ENCODE results near the gene NMT1. TPM values are rescaled to one million over a fixed set of nuclear protein-coding genes. Genes with fewer than 3 reads are reported as not detected.

The NMT1 gene
- total and polyA plus RNA-seq, 2 of the 13 experiments (the other 11 are each of a cell fraction or from before 2014, with no cell fraction given): 75.7 to 142 TPM

DNA sequence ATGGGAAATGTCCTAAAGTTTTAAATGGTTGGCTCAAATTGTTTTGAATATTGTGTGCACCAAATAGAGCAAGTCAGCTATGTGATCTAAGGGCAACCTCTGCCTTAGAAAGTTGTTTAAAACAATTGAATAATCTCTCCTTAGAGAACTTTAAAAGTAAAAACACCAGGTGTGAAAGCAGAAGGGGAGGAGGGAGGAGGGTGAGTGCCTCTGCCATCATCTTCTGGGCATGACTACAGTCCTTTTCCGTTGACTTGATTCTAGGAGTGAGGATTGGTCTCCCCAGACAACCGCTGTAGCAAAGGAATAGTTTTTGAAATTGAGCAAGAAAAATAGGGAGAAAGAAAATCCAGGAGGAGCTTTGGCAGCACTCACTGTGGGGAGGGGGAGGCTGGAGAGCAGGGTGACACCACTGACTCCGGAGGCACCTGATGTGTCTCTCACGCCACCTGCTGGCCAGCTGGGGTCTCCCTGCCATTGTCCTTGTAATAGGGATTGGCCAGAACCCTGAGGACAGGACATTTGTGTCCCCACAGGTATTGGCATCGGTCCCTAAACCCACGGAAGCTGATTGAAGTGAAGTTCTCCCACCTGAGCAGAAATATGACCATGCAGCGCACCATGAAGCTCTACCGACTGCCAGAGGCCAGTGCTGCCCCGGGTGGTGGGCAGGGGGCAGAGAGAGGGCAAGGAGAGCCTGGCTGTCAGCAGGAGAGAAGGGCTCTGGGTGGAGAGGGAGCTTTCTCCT, 37.9 kb downstream of the NMT1 start (continued):
- TF ChIP-seq TEAD3 (CRISPR knock-in tag; optimal IDR thresholded peaks at IDR 0.05; ENCODE audit: borderline replicate concordance) (peak; percentile 43), HIVEP1 (CRISPR knock-in tag; IDR thresholded peaks at IDR 0.05) (no peak), STAT5B (CRISPR knock-in tag; IDR thresholded peaks at IDR 0.05) (no peak), POLR2AphosphoS5 (IDR thresholded peaks at IDR 0.05; ENCODE audit: low read depth, low read length) (no peak), SMAD9 (CRISPR knock-in tag; IDR thresholded peaks at IDR 0.05) (no peak), HDAC6 (IDR thresholded peaks at IDR 0.05; ENCODE audit: low read depth, low read length) (no peak), KDM5A (IDR thresholded peaks at IDR 0.05; ENCODE audit: borderline replicate concordance, low read length) (no peak), SMAD3 (CRISPR knock-in tag; IDR thresholded peaks at IDR 0.05) (no peak), MTF1 (CRISPR knock-in tag; IDR thresholded peaks at IDR 0.05) (no peak), HOXA9 (CRISPR knock-in tag; IDR thresholded peaks at IDR 0.05; ENCODE audit: borderline replicate concordance) (no peak), ZSCAN5A (CRISPR knock-in tag; IDR thresholded peaks at IDR 0.05; ENCODE audit: borderline replicate concordance) (no peak), ZFX (CRISPR knock-in tag; IDR thresholded peaks at IDR 0.05; ENCODE audit: low read depth) (peak; percentile 31; the same call in 1 of the 2 replicates), YEATS2 (CRISPR knock-in tag; IDR thresholded peaks at IDR 0.05; ENCODE audit: borderline replicate concordance) (0 out of 2 replicates have a peak, but pooled peaks have one; percentile 48), ZNF362 (CRISPR knock-in tag; IDR thresholded peaks at IDR 0.05; ENCODE audit: borderline replicate concordance) (no peak), SNAPC5 (CRISPR knock-in tag; IDR thresholded peaks at IDR 0.05; ENCODE audit: borderline replicate concordance) (no peak), NFAT5 (CRISPR knock-in tag; IDR thresholded peaks at IDR 0.05) (no peak), MAZ (IDR thresholded peaks at IDR 0.05; ENCODE audit: borderline replicate concordance, low read depth, low read length) (peak; percentile 87), MAZ (CRISPR knock-in tag; IDR thresholded peaks at IDR 0.05; ENCODE audit: low read depth) (no peak)
- TF ChIP-seq, protein P1, sequence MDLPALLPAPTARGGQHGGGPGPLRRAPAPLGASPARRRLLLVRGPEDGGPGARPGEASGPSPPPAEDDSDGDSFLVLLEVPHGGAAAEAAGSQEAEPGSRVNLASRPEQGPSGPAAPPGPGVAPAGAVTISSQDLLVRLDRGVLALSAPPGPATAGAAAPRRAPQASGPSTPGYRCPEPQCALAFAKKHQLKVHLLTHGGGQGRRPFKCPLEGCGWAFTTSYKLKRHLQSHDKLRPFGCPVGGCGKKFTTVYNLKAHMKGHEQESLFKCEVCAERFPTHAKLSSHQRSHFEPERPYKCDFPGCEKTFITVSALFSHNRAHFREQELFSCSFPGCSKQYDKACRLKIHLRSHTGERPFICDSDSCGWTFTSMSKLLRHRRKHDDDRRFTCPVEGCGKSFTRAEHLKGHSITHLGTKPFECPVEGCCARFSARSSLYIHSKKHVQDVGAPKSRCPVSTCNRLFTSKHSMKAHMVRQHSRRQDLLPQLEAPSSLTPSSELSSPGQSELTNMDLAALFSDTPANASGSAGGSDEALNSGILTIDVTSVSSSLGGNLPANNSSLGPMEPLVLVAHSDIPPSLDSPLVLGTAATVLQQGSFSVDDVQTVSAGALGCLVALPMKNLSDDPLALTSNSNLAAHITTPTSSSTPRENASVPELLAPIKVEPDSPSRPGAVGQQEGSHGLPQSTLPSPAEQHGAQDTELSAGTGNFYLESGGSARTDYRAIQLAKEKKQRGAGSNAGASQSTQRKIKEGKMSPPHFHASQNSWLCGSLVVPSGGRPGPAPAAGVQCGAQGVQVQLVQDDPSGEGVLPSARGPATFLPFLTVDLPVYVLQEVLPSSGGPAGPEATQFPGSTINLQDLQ (CRISPR knock-in tag; IDR thresholded peaks at IDR 0.05): no peak

Data from HepG2 (cell line).